Measurements from ENCODE around the gene PRKG1. TPM values are rescaled to one million over a fixed set of nuclear protein-coding genes. Genes with fewer than 3 reads are reported as not detected.

Gene PRKG1
- total RNA-seq, 1 experiment from 2014 or later, result not detected

DNA sequence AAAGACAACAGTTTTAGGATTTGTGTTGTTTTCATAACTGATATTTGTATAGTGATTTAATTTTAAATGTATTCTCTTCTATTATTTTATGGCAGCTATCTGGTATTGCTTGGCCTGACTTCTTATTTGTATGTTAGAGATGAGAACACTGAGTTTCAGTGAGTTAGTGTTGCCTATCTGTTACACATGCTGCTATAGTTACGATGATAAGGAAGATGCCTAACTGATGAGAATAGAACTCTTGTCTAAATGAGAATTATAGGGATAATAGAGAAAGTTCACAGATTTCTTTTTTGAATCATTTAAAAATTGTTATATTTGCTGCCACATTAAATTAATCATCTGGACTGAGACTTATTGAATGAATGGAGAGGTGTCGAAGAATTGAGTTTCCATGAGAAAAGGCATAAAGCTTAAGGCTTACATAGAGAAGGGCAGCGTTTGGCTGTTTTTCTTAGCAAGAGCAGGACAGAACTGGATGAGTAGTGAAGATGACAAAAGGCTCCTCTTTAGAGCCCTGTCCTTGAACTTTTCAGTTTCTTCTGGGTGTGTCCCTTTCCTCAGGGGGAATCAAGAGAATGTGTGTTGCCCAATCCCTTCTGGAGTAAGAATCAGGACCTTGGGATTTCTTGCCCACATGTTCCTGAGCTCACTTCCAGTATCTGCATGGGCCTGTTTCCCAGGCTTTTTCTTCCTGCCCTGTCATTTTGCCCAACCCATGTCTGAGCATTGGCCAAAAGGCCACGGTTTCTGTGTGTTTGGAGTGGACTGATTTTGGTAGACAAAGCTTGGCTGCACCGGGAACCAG is 820.7 kb downstream of the PRKG1 start:
- H3K27ac ChIP-seq, result no peak overlapping the region
- no peaks in the 10 kb centered on the region for H3K27me3 ChIP-seq (replicated peaks)
- no peaks in the 10 kb centered on the region for H3K4me1 ChIP-seq (replicated peaks)
- no peak for DNase-seq (ENCODE audit: low read depth in 1 of 2, low spot score in 2 of 2)
- H3K4me3 ChIP-seq, result no peak overlapping the region
- no peaks in the 10 kb centered on the region for H3K36me3 ChIP-seq
- no peaks in the 10 kb centered on the region for H3K9me3 ChIP-seq (replicated peaks)

- H3K4me1 ChIP-seq (replicated peaks), result no peaks in the 10 kb centered on the region
- no peaks in the 10 kb centered on the region for H3K27me3 ChIP-seq (replicated peaks)
- DNase-seq (ENCODE audit: low read depth in 1 of 2, low spot score in 2 of 2), result no peak
- H3K4me3 ChIP-seq, result no peak overlapping the region
- H3K9me3 ChIP-seq (replicated peaks), result no peaks in the 10 kb centered on the region
- no peaks in the 10 kb centered on the region for H3K36me3 ChIP-seq
- no peak overlapping the region for H3K27ac ChIP-seq
Observed at GRCh38 chr10:51896849-51897248, 822.6 kb downstream of the PRKG1 start.

GRCh38 chr10:51897560-51897959 is 823.3 kb downstream of the PRKG1 start:
- no peak for DNase-seq (ENCODE audit: low read depth in 1 of 2, low spot score in 2 of 2)
- Histone ChIP-seq H3K36me3 (no peaks in the 10 kb centered on the region), H3K4me3 (no peak overlapping the region), H3K27me3 (replicated peaks) (no peaks in the 10 kb centered on the region), H3K9me3 (replicated peaks) (no peaks in the 10 kb centered on the region), H3K4me1 (replicated peaks) (no peaks in the 10 kb centered on the region), H3K27ac (no peak overlapping the region)

- no peak overlapping the region for H3K4me3 ChIP-seq
- DNase-seq (ENCODE audit: low read depth in 1 of 2, low spot score in 2 of 2), result no peak
- no peak overlapping the region for H3K27ac ChIP-seq
- no peaks in the 10 kb centered on the region for H3K27me3 ChIP-seq (replicated peaks)
- no peaks in the 10 kb centered on the region for H3K36me3 ChIP-seq
- H3K9me3 ChIP-seq (replicated peaks), result no peaks in the 10 kb centered on the region
- no peaks in the 10 kb centered on the region for H3K4me1 ChIP-seq (replicated peaks)
Observed at GRCh38 chr10:51900180-51900579, 825.9 kb downstream of the PRKG1 start.

- no peak overlapping the region for H3K4me3 ChIP-seq
- H3K36me3 ChIP-seq, result no peaks in the 10 kb centered on the region
- H3K9me3 ChIP-seq (replicated peaks), result no peaks in the 10 kb centered on the region
- DNase-seq (ENCODE audit: low read depth in 1 of 2, low spot score in 2 of 2), result no peak
- no peaks in the 10 kb centered on the region for H3K27me3 ChIP-seq (replicated peaks)
- no peak overlapping the region for H3K27ac ChIP-seq
- no peaks in the 10 kb centered on the region for H3K4me1 ChIP-seq (replicated peaks)
Observed at GRCh38 chr10:51903675-51904074, 829.4 kb downstream of the PRKG1 start.

DNA sequence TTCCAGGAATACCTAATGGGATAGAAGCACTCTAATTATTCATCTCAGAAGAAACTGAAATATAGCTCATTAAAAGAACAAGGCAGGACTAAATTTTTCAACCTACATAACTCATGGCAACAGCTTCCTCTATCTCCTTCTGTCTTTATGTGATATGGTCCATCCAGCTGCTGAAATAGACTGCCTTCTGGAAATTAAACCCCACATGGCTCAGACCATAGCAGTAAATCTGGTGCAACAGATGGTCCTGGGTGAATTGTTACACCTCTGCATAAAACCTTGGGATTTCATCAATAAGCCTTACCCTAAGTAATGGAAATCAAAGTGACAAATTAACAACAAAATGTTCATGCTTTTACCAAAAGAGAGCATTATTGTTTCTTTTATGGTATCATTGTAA is 830.7 kb downstream of the PRKG1 start:
- Histone ChIP-seq H3K4me1 (replicated peaks) (no peaks in the 10 kb centered on the region), H3K36me3 (no peaks in the 10 kb centered on the region)

GRCh38 chr10:51907361-51907760 is 833.1 kb downstream of the PRKG1 start:
- Histone ChIP-seq H3K27ac (no peak overlapping the region), H3K4me1 (replicated peaks) (no peaks in the 10 kb centered on the region), H3K27me3 (replicated peaks) (no peaks in the 10 kb centered on the region), H3K36me3 (no peaks in the 10 kb centered on the region), H3K9me3 (replicated peaks) (no peaks in the 10 kb centered on the region), H3K4me3 (no peak overlapping the region)
- DNase-seq (ENCODE audit: low read depth in 1 of 2, low spot score in 2 of 2), result no peak

More for the DNA sequence above, 830.7 kb downstream of the PRKG1 start:
- Histone ChIP-seq H3K27ac (no peak overlapping the region), H3K4me3 (no peak overlapping the region), H3K27me3 (replicated peaks) (no peaks in the 10 kb centered on the region), H3K9me3 (replicated peaks) (no peaks in the 10 kb centered on the region)
- DNase-seq (ENCODE audit: low read depth in 1 of 2, low spot score in 2 of 2), result no peak

- DNase-seq (ENCODE audit: low read depth in 1 of 2, low spot score in 2 of 2), result no peak
- no peaks in the 10 kb centered on the region for H3K27me3 ChIP-seq (replicated peaks)
- no peak overlapping the region for H3K27ac ChIP-seq
- no peaks in the 10 kb centered on the region for H3K9me3 ChIP-seq (replicated peaks)
- no peaks in the 10 kb centered on the region for H3K36me3 ChIP-seq
- H3K4me3 ChIP-seq, result no peak overlapping the region
- no peaks in the 10 kb centered on the region for H3K4me1 ChIP-seq (replicated peaks)
Observed at GRCh38 chr10:51910189-51910588, 835.9 kb downstream of the PRKG1 start.

GRCh38 chr10:51910596-51910995 is 836.3 kb downstream of the PRKG1 start:
- Histone ChIP-seq H3K27me3 (replicated peaks) (no peaks in the 10 kb centered on the region), H3K4me1 (replicated peaks) (no peaks in the 10 kb centered on the region), H3K9me3 (replicated peaks) (no peaks in the 10 kb centered on the region), H3K4me3 (no peak overlapping the region), H3K27ac (no peak overlapping the region), H3K36me3 (no peaks in the 10 kb centered on the region)
- no peak for DNase-seq (ENCODE audit: low read depth in 1 of 2, low spot score in 2 of 2)

DNA sequence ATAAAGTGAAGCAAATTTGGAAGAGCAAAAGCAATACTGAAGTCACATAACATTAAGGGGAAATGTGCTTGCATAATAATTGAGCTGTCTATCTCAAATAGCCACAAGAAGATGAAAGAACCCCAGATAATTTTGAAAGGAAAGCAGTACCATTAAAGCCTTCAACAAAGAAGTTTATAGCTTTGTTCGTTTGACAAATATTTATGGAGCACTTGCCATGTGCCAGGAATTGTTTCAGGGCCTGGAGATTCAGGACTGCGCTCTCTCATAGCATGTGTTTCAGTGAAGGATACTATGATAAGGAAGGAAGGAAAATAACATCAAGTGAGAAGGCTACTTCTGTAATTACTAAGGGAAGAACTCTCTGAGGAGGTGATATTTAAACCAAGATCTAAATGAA is 837.4 kb downstream of the PRKG1 start:
- H3K4me1 ChIP-seq (replicated peaks), result no peaks in the 10 kb centered on the region
- no peak for DNase-seq (ENCODE audit: low read depth in 1 of 2, low spot score in 2 of 2)
- no peaks in the 10 kb centered on the region for H3K27me3 ChIP-seq (replicated peaks)
- no peak overlapping the region for H3K27ac ChIP-seq
- no peaks in the 10 kb centered on the region for H3K36me3 ChIP-seq
- H3K4me3 ChIP-seq, result no peak overlapping the region
- H3K9me3 ChIP-seq (replicated peaks), result no peaks in the 10 kb centered on the region

- Histone ChIP-seq H3K4me1 (replicated peaks) (no peaks in the 10 kb centered on the region), H3K36me3 (no peaks in the 10 kb centered on the region), H3K9me3 (replicated peaks) (no peaks in the 10 kb centered on the region), H3K27me3 (replicated peaks) (no peaks in the 10 kb centered on the region), H3K27ac (no peak overlapping the region), H3K4me3 (no peak overlapping the region)
- DNase-seq (ENCODE audit: low read depth in 1 of 2, low spot score in 2 of 2), result no peak
Observed at GRCh38 chr10:51915031-51915542, 840.8 kb downstream of the PRKG1 start.

GRCh38 chr10:51918440-51918839 is 844.2 kb downstream of the PRKG1 start:
- H3K4me1 ChIP-seq (replicated peaks), result no peaks in the 10 kb centered on the region
- no peak for DNase-seq (ENCODE audit: low read depth in 1 of 2, low spot score in 2 of 2)
- H3K36me3 ChIP-seq, result no peaks in the 10 kb centered on the region
- no peaks in the 10 kb centered on the region for H3K9me3 ChIP-seq (replicated peaks)
- no peak overlapping the region for H3K4me3 ChIP-seq
- H3K27ac ChIP-seq, result no peak overlapping the region
- H3K27me3 ChIP-seq (replicated peaks), result no peaks in the 10 kb centered on the region

GRCh38 chr10:51918884-51919325 is 844.6 kb downstream of the PRKG1 start:
- Histone ChIP-seq H3K27ac (no peak overlapping the region), H3K27me3 (replicated peaks) (no peaks in the 10 kb centered on the region), H3K4me1 (replicated peaks) (no peaks in the 10 kb centered on the region), H3K4me3 (no peak overlapping the region), H3K36me3 (no peaks in the 10 kb centered on the region), H3K9me3 (replicated peaks) (no peaks in the 10 kb centered on the region)
- no peak for DNase-seq (ENCODE audit: low read depth in 1 of 2, low spot score in 2 of 2)

DNA sequence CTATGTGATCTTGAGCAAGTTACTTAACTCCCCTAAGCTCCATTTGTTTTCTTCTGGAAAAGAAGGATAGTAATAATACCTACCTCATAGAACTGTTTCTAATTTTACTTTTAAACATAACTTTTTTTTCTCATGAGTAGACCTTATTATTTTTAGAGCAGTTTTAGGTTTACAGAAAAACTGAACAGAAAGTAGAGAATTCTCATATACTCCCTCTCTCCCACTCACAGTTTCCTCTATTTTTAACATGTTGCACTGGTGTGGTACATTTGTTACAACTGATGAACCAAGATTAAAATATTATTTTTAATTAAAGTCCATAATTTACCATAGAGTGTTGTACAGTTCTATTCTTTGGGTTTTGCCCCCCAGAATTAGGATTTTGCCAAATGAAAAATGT is 846.4 kb downstream of the PRKG1 start:
- no peaks in the 10 kb centered on the region for H3K9me3 ChIP-seq (replicated peaks)
- H3K27me3 ChIP-seq (replicated peaks), result no peaks in the 10 kb centered on the region
- DNase-seq (ENCODE audit: low read depth in 1 of 2, low spot score in 2 of 2), result no peak
- H3K36me3 ChIP-seq, result no peaks in the 10 kb centered on the region
- no peak overlapping the region for H3K4me3 ChIP-seq
- H3K27ac ChIP-seq, result no peak overlapping the region
- H3K4me1 ChIP-seq (replicated peaks), result no peaks in the 10 kb centered on the region

DNA sequence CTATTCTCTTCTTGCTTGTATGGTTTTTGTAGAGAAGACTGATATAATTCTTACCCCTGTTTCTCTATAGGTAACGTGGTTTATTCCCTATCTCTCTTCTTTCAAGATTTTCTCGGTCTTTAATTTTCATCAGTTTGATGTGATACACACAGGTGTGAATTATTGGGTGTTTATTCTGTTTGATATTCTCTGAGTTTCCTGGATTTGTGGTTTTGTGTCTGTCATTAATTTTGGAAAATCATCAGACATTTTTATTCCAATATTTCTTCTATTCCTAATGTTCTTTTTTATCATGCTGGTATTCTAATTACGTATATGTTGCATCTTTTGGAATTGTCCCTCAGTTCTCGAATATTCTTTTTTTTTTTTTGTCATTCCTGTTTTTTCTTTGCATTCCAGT is 850.1 kb downstream of the PRKG1 start:
- H3K4me1 ChIP-seq (replicated peaks), result no peaks in the 10 kb centered on the region
- H3K9me3 ChIP-seq (replicated peaks), result no peaks in the 10 kb centered on the region
- DNase-seq (ENCODE audit: low read depth in 1 of 2, low spot score in 2 of 2), result no peak
- H3K4me3 ChIP-seq, result no peak overlapping the region
- no peak overlapping the region for H3K27ac ChIP-seq
- no peaks in the 10 kb centered on the region for H3K36me3 ChIP-seq
- H3K27me3 ChIP-seq (replicated peaks), result no peaks in the 10 kb centered on the region
